ENCODE results near the gene SYT13. TPM values are rescaled to one million over a fixed set of nuclear protein-coding genes. Genes with fewer than 3 reads are reported as not detected.

Gene SYT13
- total RNA-seq, 4 donors from 2014 or later, result 0.19 to 1.3 (median 0.67) TPM; not detected in 1

DNA sequence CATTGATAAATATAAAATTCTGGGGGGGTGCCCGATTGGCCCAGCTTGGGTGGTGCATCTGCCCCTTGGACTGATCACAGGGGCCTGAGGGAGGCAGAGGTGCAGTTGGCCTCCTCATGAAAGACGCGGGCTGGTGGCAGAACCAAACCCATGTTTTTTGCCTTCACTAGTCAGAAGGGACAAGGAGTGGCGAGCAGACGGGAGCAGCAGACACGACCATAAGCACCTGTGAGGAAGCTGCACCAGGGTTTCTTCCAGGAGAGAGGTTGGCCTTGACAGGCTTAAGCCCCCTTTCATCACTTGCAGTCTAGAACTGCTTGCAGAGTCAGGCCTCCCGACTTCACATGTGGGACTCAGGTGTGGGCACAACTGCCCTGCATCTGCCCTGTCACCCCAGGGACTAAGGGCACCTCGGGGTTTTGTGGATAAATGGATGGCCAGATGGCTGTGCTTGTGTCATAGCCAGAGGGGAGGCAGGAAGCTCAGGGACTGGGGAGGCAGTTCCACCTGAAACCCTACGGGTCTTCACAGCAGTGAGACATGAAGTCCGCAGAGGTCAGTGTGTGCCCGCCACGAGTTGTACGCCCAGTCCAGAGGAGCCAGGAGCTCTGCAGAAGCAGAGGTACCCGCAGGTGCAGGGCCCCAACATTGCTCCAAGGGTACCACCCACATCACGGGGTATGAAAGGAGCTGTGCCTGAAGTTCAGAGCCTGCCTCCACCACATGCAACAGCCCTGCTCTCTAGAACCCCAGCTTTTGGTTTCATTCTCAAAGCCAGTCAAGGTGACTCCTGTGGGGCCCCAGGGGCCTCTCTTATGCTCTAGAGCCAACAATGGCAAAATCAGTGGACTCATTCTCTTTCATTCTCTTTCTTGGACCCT lies 18.2 kb upstream of the SYT13 start:
- 87% methylated on average over 6 of the region's 15 CpGs; no CpG with 5 or more reads in 1 of the 2 donors for WGBS, 2 donors (ENCODE audit: low coverage in 1 of 2)
- Histone ChIP-seq H3K27ac (no peak overlapping the region), H3K4me3 (no peak overlapping the region), H3K9me3 (no peaks in the 10 kb centered on the region), H3K27me3 (no peaks in the 10 kb centered on the region), H3K4me1 (no peaks in the 10 kb centered on the region), H3K36me3 (no peaks in the 10 kb centered on the region)
- no peak for ATAC-seq
- TF ChIP-seq POLR2A (IDR thresholded peaks at IDR 0.05) (no peak), POLR2AphosphoS5 (IDR thresholded peaks at IDR 0.05) (no peak), EP300 (IDR thresholded peaks at IDR 0.05) (no peak)
- TF ChIP-seq, protein P1, sequence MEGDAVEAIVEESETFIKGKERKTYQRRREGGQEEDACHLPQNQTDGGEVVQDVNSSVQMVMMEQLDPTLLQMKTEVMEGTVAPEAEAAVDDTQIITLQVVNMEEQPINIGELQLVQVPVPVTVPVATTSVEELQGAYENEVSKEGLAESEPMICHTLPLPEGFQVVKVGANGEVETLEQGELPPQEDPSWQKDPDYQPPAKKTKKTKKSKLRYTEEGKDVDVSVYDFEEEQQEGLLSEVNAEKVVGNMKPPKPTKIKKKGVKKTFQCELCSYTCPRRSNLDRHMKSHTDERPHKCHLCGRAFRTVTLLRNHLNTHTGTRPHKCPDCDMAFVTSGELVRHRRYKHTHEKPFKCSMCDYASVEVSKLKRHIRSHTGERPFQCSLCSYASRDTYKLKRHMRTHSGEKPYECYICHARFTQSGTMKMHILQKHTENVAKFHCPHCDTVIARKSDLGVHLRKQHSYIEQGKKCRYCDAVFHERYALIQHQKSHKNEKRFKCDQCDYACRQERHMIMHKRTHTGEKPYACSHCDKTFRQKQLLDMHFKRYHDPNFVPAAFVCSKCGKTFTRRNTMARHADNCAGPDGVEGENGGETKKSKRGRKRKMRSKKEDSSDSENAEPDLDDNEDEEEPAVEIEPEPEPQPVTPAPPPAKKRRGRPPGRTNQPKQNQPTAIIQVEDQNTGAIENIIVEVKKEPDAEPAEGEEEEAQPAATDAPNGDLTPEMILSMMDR (IDR thresholded peaks at IDR 0.05), result no peak

DNA sequence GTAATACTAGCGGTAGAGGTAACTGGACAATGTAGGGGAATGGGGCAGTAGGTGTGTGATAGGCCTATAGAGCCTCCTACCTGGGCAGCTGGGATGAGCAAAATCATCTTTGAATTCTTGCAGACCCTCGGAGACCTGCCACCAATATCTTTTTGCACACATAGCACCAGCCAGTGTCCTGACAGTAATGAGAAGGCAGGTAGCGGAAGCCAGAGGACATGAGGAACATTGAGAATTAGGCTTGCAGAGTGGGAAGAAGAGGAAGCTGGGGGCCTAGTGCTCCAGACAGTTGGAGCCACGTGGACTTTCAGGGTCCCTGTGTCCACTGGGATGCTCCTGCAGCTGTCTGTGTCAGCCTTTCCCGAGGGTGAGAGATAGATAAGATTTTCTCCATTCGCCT lies 17.2 kb upstream of the SYT13 start:
- ATAC-seq, result no peak
- no peak overlapping the region for H3K4me3 ChIP-seq
- 86 to 87% methylated on average over 2 to 6 of the region's 6 CpGs for WGBS, 2 donors (ENCODE audit: low coverage in 1 of 2)

DNA sequence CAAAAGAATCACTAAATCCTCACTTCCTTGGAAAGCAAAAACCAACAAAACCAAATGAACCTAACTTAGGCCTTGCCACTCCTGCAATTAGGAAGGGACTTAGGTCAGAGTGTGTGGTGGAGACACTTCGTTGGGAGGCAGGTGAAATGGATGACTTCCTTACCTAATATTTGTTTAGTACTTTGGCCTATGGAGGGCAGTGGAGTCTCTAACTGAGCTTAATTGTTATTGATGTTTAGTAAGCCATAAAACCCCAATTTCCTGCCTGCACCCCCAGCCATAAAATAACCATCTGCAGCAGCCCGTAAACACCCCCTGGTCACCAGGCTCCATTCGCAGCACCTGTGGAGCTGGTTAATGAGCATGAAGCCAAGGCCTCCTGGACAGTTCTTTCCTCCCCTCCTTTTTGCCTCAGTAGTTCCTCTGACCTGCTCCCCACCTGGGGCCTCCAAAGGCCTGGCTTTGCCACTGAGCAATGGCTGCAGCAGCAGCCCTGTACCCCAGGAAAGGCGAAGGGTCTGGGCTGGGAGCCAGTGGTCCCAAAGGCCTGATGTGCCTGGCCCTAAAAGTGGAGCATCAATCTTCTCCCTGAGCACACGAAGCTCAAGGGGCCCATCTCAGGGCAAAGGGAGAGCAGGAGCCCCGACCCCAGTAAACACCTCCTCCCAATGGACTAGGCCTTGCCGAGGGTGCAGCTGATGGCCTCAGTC lies 15.6 kb upstream of the SYT13 start:
- Histone ChIP-seq H3K27ac (no peak overlapping the region), H3K4me3 (no peak overlapping the region), H3K27me3 (no peaks in the 10 kb centered on the region), H3K9me3 (no peaks in the 10 kb centered on the region), H3K4me1 (no peaks in the 10 kb centered on the region), H3K36me3 (no peaks in the 10 kb centered on the region)
- TF ChIP-seq POLR2A (IDR thresholded peaks at IDR 0.05) (no peak), EP300 (IDR thresholded peaks at IDR 0.05) (no peak), POLR2AphosphoS5 (IDR thresholded peaks at IDR 0.05) (no peak)
- TF ChIP-seq, protein P1 (IDR thresholded peaks at IDR 0.05), result no peak
- WGBS, 2 donors (ENCODE audit: low coverage in 1 of 2), result 76% methylated on average over 4 of the region's 7 CpGs; no CpG with 5 or more reads in 1 of the 2 donors
- ATAC-seq, result no peak

More for the DNA sequence above, 17.2 kb upstream of the SYT13 start:
- Histone ChIP-seq H3K9me3 (no peaks in the 10 kb centered on the region), H3K27me3 (no peaks in the 10 kb centered on the region), H3K27ac (no peak overlapping the region), H3K4me1 (no peaks in the 10 kb centered on the region), H3K36me3 (no peaks in the 10 kb centered on the region)
- TF ChIP-seq EP300 (IDR thresholded peaks at IDR 0.05) (no peak), POLR2A (IDR thresholded peaks at IDR 0.05) (no peak), POLR2AphosphoS5 (IDR thresholded peaks at IDR 0.05) (no peak)
- TF ChIP-seq, protein P1 (IDR thresholded peaks at IDR 0.05), result no peak

DNA sequence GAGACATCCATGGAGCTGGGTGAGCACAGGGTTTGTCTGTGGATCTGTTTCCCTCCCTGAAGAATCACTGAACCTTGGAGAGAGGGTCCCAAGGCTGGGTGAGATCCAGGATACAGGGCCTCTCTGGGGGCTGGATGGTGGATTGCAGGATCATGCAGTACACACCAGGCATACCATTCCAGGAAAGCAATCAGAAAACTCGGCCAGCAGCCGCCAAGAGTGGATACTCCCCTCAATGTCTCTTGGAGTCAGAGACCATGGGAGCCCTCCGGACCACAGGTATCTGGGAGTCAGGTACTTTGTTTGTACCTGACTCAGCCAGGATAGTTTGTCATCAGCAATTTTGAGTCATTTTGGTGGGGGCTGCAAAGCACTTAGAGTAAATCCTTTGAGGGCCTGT lies 14.6 kb upstream of the SYT13 start:
- Histone ChIP-seq H3K36me3 (no peaks in the 10 kb centered on the region), H3K4me3 (no peak overlapping the region), H3K27me3 (no peaks in the 10 kb centered on the region), H3K27ac (no peak overlapping the region), H3K4me1 (no peaks in the 10 kb centered on the region), H3K9me3 (no peaks in the 10 kb centered on the region)
- 71 to 100% methylated on average over 1 of the region's 3 CpGs for WGBS, 2 donors (ENCODE audit: low coverage in 1 of 2)
- TF ChIP-seq POLR2A (IDR thresholded peaks at IDR 0.05), result no peak
- no peak for TF ChIP-seq POLR2AphosphoS5 (IDR thresholded peaks at IDR 0.05)
- TF ChIP-seq, protein P1 (IDR thresholded peaks at IDR 0.05), result no peak
- TF ChIP-seq EP300 (IDR thresholded peaks at IDR 0.05), result no peak
- no peak for ATAC-seq

All from gastroesophageal sphincter (tissue), 4 donors.